ENCODE data around the gene NRG4. TPM values are rescaled to one million over a fixed set of nuclear protein-coding genes. Genes with fewer than 3 reads are reported as not detected.

The NRG4 gene
- total RNA-seq, 1 experiment from 2014 or later = 1.0 TPM

DNA sequence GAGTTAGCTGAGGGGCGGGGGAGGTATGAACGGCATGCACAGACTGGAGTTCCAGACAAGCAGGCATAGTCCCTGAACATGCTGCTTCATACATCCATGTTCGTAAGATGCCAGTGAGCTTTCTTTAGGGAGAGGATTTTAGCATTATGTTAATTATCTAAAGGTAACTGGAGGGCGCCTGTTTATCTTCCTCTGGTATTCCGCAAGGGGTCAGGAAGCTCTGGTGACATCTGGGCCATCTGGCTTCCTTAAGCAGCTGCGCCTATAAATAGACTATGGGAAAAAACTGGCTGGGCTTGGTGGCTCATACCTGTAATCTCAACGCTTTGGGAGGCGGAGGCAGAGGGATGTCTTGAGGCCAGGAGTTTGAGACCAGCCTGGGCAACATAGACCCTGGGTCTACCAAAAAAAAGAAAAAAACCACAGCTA, 110.1 kb downstream of the NRG4 start (continued):
- TF ChIP-seq, protein P1, sequence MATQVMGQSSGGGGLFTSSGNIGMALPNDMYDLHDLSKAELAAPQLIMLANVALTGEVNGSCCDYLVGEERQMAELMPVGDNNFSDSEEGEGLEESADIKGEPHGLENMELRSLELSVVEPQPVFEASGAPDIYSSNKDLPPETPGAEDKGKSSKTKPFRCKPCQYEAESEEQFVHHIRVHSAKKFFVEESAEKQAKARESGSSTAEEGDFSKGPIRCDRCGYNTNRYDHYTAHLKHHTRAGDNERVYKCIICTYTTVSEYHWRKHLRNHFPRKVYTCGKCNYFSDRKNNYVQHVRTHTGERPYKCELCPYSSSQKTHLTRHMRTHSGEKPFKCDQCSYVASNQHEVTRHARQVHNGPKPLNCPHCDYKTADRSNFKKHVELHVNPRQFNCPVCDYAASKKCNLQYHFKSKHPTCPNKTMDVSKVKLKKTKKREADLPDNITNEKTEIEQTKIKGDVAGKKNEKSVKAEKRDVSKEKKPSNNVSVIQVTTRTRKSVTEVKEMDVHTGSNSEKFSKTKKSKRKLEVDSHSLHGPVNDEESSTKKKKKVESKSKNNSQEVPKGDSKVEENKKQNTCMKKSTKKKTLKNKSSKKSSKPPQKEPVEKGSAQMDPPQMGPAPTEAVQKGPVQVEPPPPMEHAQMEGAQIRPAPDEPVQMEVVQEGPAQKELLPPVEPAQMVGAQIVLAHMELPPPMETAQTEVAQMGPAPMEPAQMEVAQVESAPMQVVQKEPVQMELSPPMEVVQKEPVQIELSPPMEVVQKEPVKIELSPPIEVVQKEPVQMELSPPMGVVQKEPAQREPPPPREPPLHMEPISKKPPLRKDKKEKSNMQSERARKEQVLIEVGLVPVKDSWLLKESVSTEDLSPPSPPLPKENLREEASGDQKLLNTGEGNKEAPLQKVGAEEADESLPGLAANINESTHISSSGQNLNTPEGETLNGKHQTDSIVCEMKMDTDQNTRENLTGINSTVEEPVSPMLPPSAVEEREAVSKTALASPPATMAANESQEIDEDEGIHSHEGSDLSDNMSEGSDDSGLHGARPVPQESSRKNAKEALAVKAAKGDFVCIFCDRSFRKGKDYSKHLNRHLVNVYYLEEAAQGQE (IDR thresholded peaks at IDR 0.05; ENCODE audit: low read depth) = no peak
- TF ChIP-seq SIN3A (IDR thresholded peaks at IDR 0.05; ENCODE audit: low read depth) = no peak
- TF ChIP-seq, protein P2, sequence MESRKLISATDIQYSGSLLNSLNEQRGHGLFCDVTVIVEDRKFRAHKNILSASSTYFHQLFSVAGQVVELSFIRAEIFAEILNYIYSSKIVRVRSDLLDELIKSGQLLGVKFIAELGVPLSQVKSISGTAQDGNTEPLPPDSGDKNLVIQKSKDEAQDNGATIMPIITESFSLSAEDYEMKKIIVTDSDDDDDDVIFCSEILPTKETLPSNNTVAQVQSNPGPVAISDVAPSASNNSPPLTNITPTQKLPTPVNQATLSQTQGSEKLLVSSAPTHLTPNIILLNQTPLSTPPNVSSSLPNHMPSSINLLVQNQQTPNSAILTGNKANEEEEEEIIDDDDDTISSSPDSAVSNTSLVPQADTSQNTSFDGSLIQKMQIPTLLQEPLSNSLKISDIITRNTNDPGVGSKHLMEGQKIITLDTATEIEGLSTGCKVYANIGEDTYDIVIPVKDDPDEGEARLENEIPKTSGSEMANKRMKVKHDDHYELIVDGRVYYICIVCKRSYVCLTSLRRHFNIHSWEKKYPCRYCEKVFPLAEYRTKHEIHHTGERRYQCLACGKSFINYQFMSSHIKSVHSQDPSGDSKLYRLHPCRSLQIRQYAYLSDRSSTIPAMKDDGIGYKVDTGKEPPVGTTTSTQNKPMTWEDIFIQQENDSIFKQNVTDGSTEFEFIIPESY (IDR thresholded peaks at IDR 0.05; ENCODE audit: extremely low read depth, insufficient replicate concordance, low read length) = no peak
- TF ChIP-seq ZNF274 (IDR thresholded peaks at IDR 0.05; ENCODE audit: low read depth, low read length) = no peak
- TF ChIP-seq SP1 (IDR thresholded peaks at IDR 0.05; ENCODE audit: low read depth) = no peak
- TF ChIP-seq, protein P3, sequence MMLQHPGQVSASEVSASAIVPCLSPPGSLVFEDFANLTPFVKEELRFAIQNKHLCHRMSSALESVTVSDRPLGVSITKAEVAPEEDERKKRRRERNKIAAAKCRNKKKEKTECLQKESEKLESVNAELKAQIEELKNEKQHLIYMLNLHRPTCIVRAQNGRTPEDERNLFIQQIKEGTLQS (IDR thresholded peaks at IDR 0.05) = no peak

DNA sequence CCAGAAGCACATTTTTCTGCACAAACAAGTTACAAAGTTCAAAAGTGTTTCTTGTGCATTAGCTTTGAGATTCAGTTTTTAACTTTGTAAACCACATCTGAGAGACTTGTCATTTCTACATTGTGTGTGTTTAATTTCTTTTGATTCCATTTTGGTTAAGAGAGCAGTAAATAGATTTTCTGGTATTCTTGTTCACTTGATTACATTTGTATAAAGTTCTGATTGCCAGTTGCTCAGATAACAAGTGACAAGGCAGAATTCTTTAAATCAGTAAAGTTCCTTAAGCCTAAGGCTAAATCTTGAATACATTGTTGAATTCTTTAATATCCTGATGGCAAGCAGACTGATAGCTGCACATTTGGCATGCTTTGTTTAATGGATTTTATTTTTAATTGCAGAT, 111.6 kb downstream of the NRG4 start:
- peaks cover 18 to 23% of the 10 kb centered on the region in 2 experiments for H3K4me1 ChIP-seq (ENCODE audit: control insufficient read depth in 1 of 2, insufficient read depth in 2 of 2, low read length in 2 of 2)
- ChIA-PET POLR2A (no interaction called here), CTCF (no interaction called here), RAD21 (ENCODE audit: low non-redundant PET in 1 of 2, low total read pairs in 2 of 2, uncharacterized antibody in 2 of 2, unreplicated experiment in 2 of 2) (no interaction called here)
- H3K9ac ChIP-seq (ENCODE audit: low read length) = no peak overlapping the region
- no peaks in the 10 kb centered on the region for H3K9me3 ChIP-seq (ENCODE audit: control insufficient read depth in 1 of 2, insufficient read depth in 1 of 2, low read depth in 1 of 2, low read length in 2 of 2)
- H3K27me3 ChIP-seq (ENCODE audit: insufficient read depth, low read length) = no peaks in the 10 kb centered on the region
- intact Hi-C loops (cut with micrococcal nuclease) = no loop called here
- DNase-seq (ENCODE audit: low read depth, low spot score) (no peak), ATAC-seq (no peak)
- H3K4me3 ChIP-seq (replicated peaks in 1 of 2; ENCODE audit: low read depth in 1 of 2, low read length in 2 of 2) = no peak overlapping the region
- no peaks in the 10 kb centered on the region for H4K20me1 ChIP-seq (ENCODE audit: insufficient read depth)
- H3K9me2 ChIP-seq (ENCODE audit: insufficient read depth) = no peaks in the 10 kb centered on the region
- H2AFZ ChIP-seq (ENCODE audit: low read depth, low read length, poor library complexity, severe bottlenecking) = no peak overlapping the region
- H3K4me2 ChIP-seq (ENCODE audit: low read length) = no peak overlapping the region
- no peaks in the 10 kb centered on the region; a peak in 1 of 4 replicates for H3K36me3 ChIP-seq (ENCODE audit: control insufficient read depth in 1 of 2, insufficient read depth in 2 of 2, low read length in 2 of 2)
- H3K79me2 ChIP-seq (ENCODE audit: insufficient read depth, low read length) = peaks cover 16% of the 10 kb centered on the region
- BruUV-seq (replicated peaks) = no TSS peak
- H3K27ac ChIP-seq (ENCODE audit: low read depth, low read length) = no peak overlapping the region
- TF ChIP-seq EZH2phosphoT487 (IDR thresholded peaks at IDR 0.05; ENCODE audit: borderline replicate concordance) (no peak), FOSL1 (IDR thresholded peaks at IDR 0.05; ENCODE audit: low read depth) (no peak), POLR2AphosphoS5 (IDR thresholded peaks at IDR 0.05; ENCODE audit: low read depth, low read length) (no peak), SP1 (IDR thresholded peaks at IDR 0.05; ENCODE audit: low read depth) (no peak), ZNF274 (IDR thresholded peaks at IDR 0.05; ENCODE audit: low read depth, low read length) (no peak), EZH2 (IDR thresholded peaks at IDR 0.05) (no peak), ELF1 (IDR thresholded peaks at IDR 0.05; ENCODE audit: borderline replicate concordance, low read depth) (no peak)
- TF ChIP-seq, protein P3 (IDR thresholded peaks at IDR 0.05) = no peak
- TF ChIP-seq, protein P1 (IDR thresholded peaks at IDR 0.05; ENCODE audit: low read depth) = no peak

Measured in HCT116 (cell line).